ENCODE data around the gene RPS14. TPM values are rescaled to one million over a fixed set of nuclear protein-coding genes. Genes with fewer than 3 reads are reported as not detected.

Gene RPS14
- polyA plus RNA-seq, 1 donor (not counting 4 experiments of a cell fraction or from before 2014, with no cell fraction given): 3,540 TPM

GRCh38 chr5:150464554-150465012 lies 15.0 kb upstream of the RPS14 start:
- Histone ChIP-seq H3K9me3 (ENCODE audit: control insufficient read depth, low read depth, low read length) (no peaks in the 10 kb centered on the region), H3K4me1 (ENCODE audit: control insufficient read depth, extremely low read depth, insufficient read depth, low read length) (peaks cover 13% of the 10 kb centered on the region), H3K27me3 (ENCODE audit: control insufficient read depth, extremely low read depth, insufficient read depth, low read length) (no peaks in the 10 kb centered on the region), H3K9ac (ENCODE audit: control insufficient read depth, extremely low read depth, insufficient read depth, low read length) (no peak overlapping the region), H3K9me1 (ENCODE audit: control insufficient read depth, extremely low read depth, insufficient read depth, low read length) (no peaks in the 10 kb centered on the region), H3K4me3 (ENCODE audit: control insufficient read depth in 2 of 3, extremely low read depth in 1 of 3, insufficient read depth in 2 of 3, low read depth in 1 of 3, low read length in 3 of 3) (no peak overlapping the region), H3K79me2 (ENCODE audit: control insufficient read depth, insufficient read depth, low read length) (no peaks in the 10 kb centered on the region), H2AFZ (ENCODE audit: control insufficient read depth, low read length) (peak overlapping the region; percentile 87), H3K4me2 (ENCODE audit: control insufficient read depth, extremely low read depth, insufficient read depth, low read depth, low read length) (no peak overlapping the region), H3K36me3 (ENCODE audit: control insufficient read depth in 2 of 2, extremely low read depth in 1 of 2, insufficient read depth in 2 of 2, low read length in 2 of 2) (no peaks in the 10 kb centered on the region), H4K20me1 (ENCODE audit: control insufficient read depth, extremely low read depth, insufficient read depth, low read length) (no peaks in the 10 kb centered on the region), H3K27ac (ENCODE audit: control insufficient read depth, insufficient read depth, low read length) (no peak overlapping the region)
- TF ChIP-seq EZH2 (IDR thresholded peaks at IDR 0.05; ENCODE audit: low read length) (no peak), CTCF (optimal IDR thresholded peaks at IDR 0.05 in 1 of 3, IDR thresholded peaks at IDR 0.05 in 1 of 3, conservative IDR thresholded peaks at IDR 0.05 in 1 of 3; ENCODE audit: extremely low read depth in 1 of 3, insufficient read depth in 2 of 3, low read length in 3 of 3) (no peak)
- DNase-seq (ENCODE audit: low read depth, low spot score) (no peak), FAIRE-seq (peak; percentile 52)
- dilution Hi-C loops (cut with MboI; ENCODE audit: extremely low pct_ligation_motif_present, low sequenced_read_pairs): no loop called here

GRCh38 chr5:150461231-150461630 lies 11.7 kb upstream of the RPS14 start:
- dilution Hi-C loops (cut with MboI; ENCODE audit: extremely low pct_ligation_motif_present, low sequenced_read_pairs): no loop called here
- Histone ChIP-seq H3K9me1 (ENCODE audit: control insufficient read depth, extremely low read depth, insufficient read depth, low read length) (no peaks in the 10 kb centered on the region), H3K27me3 (ENCODE audit: control insufficient read depth, extremely low read depth, insufficient read depth, low read length) (no peaks in the 10 kb centered on the region), H3K9me3 (ENCODE audit: control insufficient read depth, low read depth, low read length) (no peaks in the 10 kb centered on the region), H3K36me3 (ENCODE audit: control insufficient read depth in 2 of 2, extremely low read depth in 1 of 2, insufficient read depth in 2 of 2, low read length in 2 of 2) (no peaks in the 10 kb centered on the region), H3K9ac (ENCODE audit: control insufficient read depth, extremely low read depth, insufficient read depth, low read length) (no peak overlapping the region), H3K79me2 (ENCODE audit: control insufficient read depth, insufficient read depth, low read length) (no peaks in the 10 kb centered on the region), H3K4me1 (ENCODE audit: control insufficient read depth, extremely low read depth, insufficient read depth, low read length) (peaks cover 13% of the 10 kb centered on the region), H3K27ac (ENCODE audit: control insufficient read depth, insufficient read depth, low read length) (no peak overlapping the region), H3K4me2 (ENCODE audit: control insufficient read depth, extremely low read depth, insufficient read depth, low read depth, low read length) (no peak overlapping the region), H4K20me1 (ENCODE audit: control insufficient read depth, extremely low read depth, insufficient read depth, low read length) (no peaks in the 10 kb centered on the region), H3K4me3 (ENCODE audit: control insufficient read depth in 2 of 3, extremely low read depth in 1 of 3, insufficient read depth in 2 of 3, low read depth in 1 of 3, low read length in 3 of 3) (no peak overlapping the region), H2AFZ (ENCODE audit: control insufficient read depth, low read length) (no peak overlapping the region)
- TF ChIP-seq CTCF (optimal IDR thresholded peaks at IDR 0.05 in 1 of 3, IDR thresholded peaks at IDR 0.05 in 1 of 3, conservative IDR thresholded peaks at IDR 0.05 in 1 of 3; ENCODE audit: extremely low read depth in 1 of 3, insufficient read depth in 2 of 3, low read length in 3 of 3): no peak
- TF ChIP-seq EZH2 (IDR thresholded peaks at IDR 0.05; ENCODE audit: low read length): no peak
- DNase-seq (ENCODE audit: low read depth, low spot score): no peak
- FAIRE-seq: no peak
